Vagina (tissue), 2 donors: ENCODE data around the gene RUNX2.

Experiments
- POLR2A ChIP-seq, 2 donors: fragments of 450-650 bp; IDR thresholded peaks; one replicate each; pipeline ENCODE4 v1.6.1; 2017; ENCODE audit warnings: antibody characterized with exemption in 2 of 2, mild to moderate bottlenecking in 2 of 2, moderate library complexity in 2 of 2
- POLR2AphosphoS5 ChIP-seq, 2 donors: sonication (generic); formaldehyde crosslinking; IDR thresholded peaks; one replicate each; pipeline ENCODE4 v1.9.0; 2017; ENCODE audit warnings: antibody characterized with exemption in 2 of 2, mild to moderate bottlenecking in 2 of 2, low read depth in 1 of 2; ENCODE audit not compliant: insufficient read depth in 1 of 2
- TF ChIP-seq, protein P1 (sequence below), 3 experiments: fragments of 450-650 bp in 2 of 3; fragments of 200-600 bp in 1 of 3; sonication (generic) in 1 of 3; IDR thresholded peaks; one replicate each; pipeline ENCODE4 v1.5.1; 2017 to 2019; ENCODE audit warnings: antibody characterized with exemption in 3 of 3, mild to moderate bottlenecking in 2 of 3, moderate library complexity in 2 of 3

DNA sequence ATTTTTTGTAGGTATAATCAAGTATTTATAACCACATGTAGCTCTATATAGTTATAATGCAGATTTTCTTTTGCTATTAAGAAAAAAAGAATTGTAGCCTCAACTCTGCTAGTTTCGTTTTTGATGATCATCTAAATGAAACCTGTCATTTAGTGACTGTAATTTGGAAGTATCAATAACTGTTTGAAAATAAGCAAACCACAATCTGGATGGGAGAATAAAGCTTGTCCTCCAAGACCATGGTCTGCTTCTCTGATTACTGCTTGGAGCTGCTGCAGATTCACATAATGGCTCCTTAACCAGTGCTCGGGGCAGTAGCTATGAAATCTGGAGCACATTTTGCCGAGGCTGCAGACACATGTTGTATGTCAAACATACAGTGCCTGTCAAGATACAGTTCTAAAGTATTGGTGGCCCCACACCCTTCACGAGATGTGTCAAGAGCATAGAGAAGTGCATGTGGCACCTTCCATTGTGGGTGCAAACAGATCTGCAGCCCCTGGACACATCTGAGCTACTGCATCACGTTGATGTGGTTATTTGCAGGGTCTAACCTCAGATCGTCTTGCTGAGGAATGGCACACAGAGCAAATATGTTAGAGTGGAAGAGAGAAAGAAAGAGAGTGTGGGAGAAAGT, 305.3 kb downstream of the RUNX2 start:
- TF ChIP-seq, protein P1, sequence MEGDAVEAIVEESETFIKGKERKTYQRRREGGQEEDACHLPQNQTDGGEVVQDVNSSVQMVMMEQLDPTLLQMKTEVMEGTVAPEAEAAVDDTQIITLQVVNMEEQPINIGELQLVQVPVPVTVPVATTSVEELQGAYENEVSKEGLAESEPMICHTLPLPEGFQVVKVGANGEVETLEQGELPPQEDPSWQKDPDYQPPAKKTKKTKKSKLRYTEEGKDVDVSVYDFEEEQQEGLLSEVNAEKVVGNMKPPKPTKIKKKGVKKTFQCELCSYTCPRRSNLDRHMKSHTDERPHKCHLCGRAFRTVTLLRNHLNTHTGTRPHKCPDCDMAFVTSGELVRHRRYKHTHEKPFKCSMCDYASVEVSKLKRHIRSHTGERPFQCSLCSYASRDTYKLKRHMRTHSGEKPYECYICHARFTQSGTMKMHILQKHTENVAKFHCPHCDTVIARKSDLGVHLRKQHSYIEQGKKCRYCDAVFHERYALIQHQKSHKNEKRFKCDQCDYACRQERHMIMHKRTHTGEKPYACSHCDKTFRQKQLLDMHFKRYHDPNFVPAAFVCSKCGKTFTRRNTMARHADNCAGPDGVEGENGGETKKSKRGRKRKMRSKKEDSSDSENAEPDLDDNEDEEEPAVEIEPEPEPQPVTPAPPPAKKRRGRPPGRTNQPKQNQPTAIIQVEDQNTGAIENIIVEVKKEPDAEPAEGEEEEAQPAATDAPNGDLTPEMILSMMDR (IDR thresholded peaks at IDR 0.05), result no peak
- no peak for TF ChIP-seq POLR2AphosphoS5 (IDR thresholded peaks at IDR 0.05; ENCODE audit: insufficient read depth in 1 of 2, low read depth in 1 of 2)
- no peak for TF ChIP-seq POLR2A (IDR thresholded peaks at IDR 0.05)
